ENCODE results near the gene PRUNE2.
A peak's percentile ranks its signal among the peaks of the same experiment; 100 is the strongest.

PRUNE2 gene

GRCh38 chr9:76642701-76643209 is 263.2 kb downstream of the PRUNE2 start:
- no peak for TF ChIP-seq CTCF (IDR thresholded peaks at IDR 0.05; ENCODE audit: low read depth, low read length)
- no peak overlapping the region for H3K4me3 ChIP-seq (ENCODE audit: low read depth, low read length)
- in situ Hi-C loops (cut with HindIII; ENCODE audit: low sequenced_read_pairs) = no loop called here
- DNase-seq (ENCODE audit: low read depth, low spot score) = no peak

- in situ Hi-C loops (cut with HindIII; ENCODE audit: low sequenced_read_pairs) = no loop called here
- DNase-seq (ENCODE audit: low read depth, low spot score) = no peak
- H3K4me3 ChIP-seq (ENCODE audit: low read depth, low read length) = no peak overlapping the region
- TF ChIP-seq CTCF (IDR thresholded peaks at IDR 0.05; ENCODE audit: low read depth, low read length) = no peak
Measured at GRCh38 chr9:76642074-76642473, 263.8 kb downstream of the PRUNE2 start.

GRCh38 chr9:76638001-76638400 is 267.9 kb downstream of the PRUNE2 start:
- H3K4me3 ChIP-seq (ENCODE audit: low read depth, low read length) = no peak overlapping the region
- in situ Hi-C loops (cut with HindIII; ENCODE audit: low sequenced_read_pairs) = no loop called here
- DNase-seq (ENCODE audit: low read depth, low spot score) = no peak
- no peak for TF ChIP-seq CTCF (IDR thresholded peaks at IDR 0.05; ENCODE audit: low read depth, low read length)

- no peak overlapping the region for H3K4me3 ChIP-seq (ENCODE audit: low read depth, low read length)
- in situ Hi-C loops (cut with HindIII; ENCODE audit: low sequenced_read_pairs) = no loop called here
- no peak for DNase-seq (ENCODE audit: low read depth, low spot score)
- no peak for TF ChIP-seq CTCF (IDR thresholded peaks at IDR 0.05; ENCODE audit: low read depth, low read length)
Measured at GRCh38 chr9:76637416-76637815, 268.5 kb downstream of the PRUNE2 start.

GRCh38 chr9:76634356-76635054 is 271.4 kb downstream of the PRUNE2 start:
- TF ChIP-seq CTCF (IDR thresholded peaks at IDR 0.05; ENCODE audit: low read depth, low read length) = no peak
- peak; percentile 71 for DNase-seq (ENCODE audit: low read depth, low spot score)
- in situ Hi-C loops (cut with HindIII; ENCODE audit: low sequenced_read_pairs) = no loop called here
- no peak overlapping the region for H3K4me3 ChIP-seq (ENCODE audit: low read depth, low read length)

- no peak for DNase-seq (ENCODE audit: low read depth, low spot score)
- TF ChIP-seq CTCF (IDR thresholded peaks at IDR 0.05; ENCODE audit: low read depth, low read length) = no peak
- in situ Hi-C loops (cut with HindIII; ENCODE audit: low sequenced_read_pairs) = no loop called here
- no peak overlapping the region for H3K4me3 ChIP-seq (ENCODE audit: low read depth, low read length)
Measured at GRCh38 chr9:76630916-76631315, 275.0 kb downstream of the PRUNE2 start.
